Neural progenitor cell (in vitro differentiated cells): Measurements from ENCODE around the gene VIL1.

Experiments used
- CTCF ChIP-seq: fragments of 200-600 bp; sonication (generic); IDR thresholded peaks from 2 replicates; pipeline ENCODE4 v1.5.1; 2017; ENCODE audit warnings: antibody characterized with exemption, mild to moderate bottlenecking
- EZH2 ChIP-seq: fragments of 200-600 bp; sonication (generic); IDR thresholded peaks from 2 replicates; pipeline ENCODE4 v1.6.1; 2017; ENCODE audit warnings: antibody characterized with exemption, mild to moderate bottlenecking, moderate library complexity
- EZH2phosphoT487 ChIP-seq: fragments of 200-600 bp; sonication (generic); IDR thresholded peaks from 2 replicates; pipeline ENCODE4 v1.6.1; 2017; ENCODE audit warnings: antibody characterized with exemption

- TF ChIP-seq CTCF (no peak), EZH2 (no peak), EZH2phosphoT487 (no peak)
Observed at GRCh38 chr2:218402911-218403411, 16.0 kb upstream of the VIL1 start.
